GM19463 (cell line): ENCODE data around the gene DDTL.
"Not testable (repeated sequence)": the region's sequence is repeated elsewhere in the genome, so short reads cannot be mapped to it uniquely, and the experiment has no call there.

Experiments used
- ATAC-seq: cut with Tn5 transposase; IDR thresholded peaks from one replicate; pipeline ENCODE4 v1.9.1; 2021; ENCODE audit warnings: mild to moderate bottlenecking, moderate library complexity; ENCODE audit not compliant: unreplicated experiment

DDTL gene

GRCh38 chr22:23966568-23966967 is at the start of gene DDTL:
Gene DDTL (plus strand): TSS chr22:23966888. CDS start chr22:23966915, 27 bp downstream.
- ATAC-seq: peak; percentile 94

- ATAC-seq: not testable (repeated sequence)
Observed at GRCh38 chr22:23920267-23920611, 46.4 kb upstream of the DDTL start.

- not testable (repeated sequence) for ATAC-seq
Observed at GRCh38 chr22:23921586-23922201, 45.0 kb upstream of the DDTL start.

GRCh38 chr22:23922921-23923320 is 43.8 kb upstream of the DDTL start:
- no peak for ATAC-seq

GRCh38 chr22:23925020-23925606 is 41.6 kb upstream of the DDTL start:
- no peak for ATAC-seq

- ATAC-seq: no peak
Observed at GRCh38 chr22:23926561-23926960, 40.1 kb upstream of the DDTL start.

GRCh38 chr22:23938328-23939016 is 28.2 kb upstream of the DDTL start:
- ATAC-seq: no peak

- no peak for ATAC-seq
Observed at GRCh38 chr22:23939017-23939357, 27.7 kb upstream of the DDTL start.

GRCh38 chr22:23940166-23940565 is 26.5 kb upstream of the DDTL start:
- ATAC-seq: not testable (repeated sequence)

- not testable (repeated sequence) for ATAC-seq
Observed at GRCh38 chr22:23947391-23947790, 19.3 kb upstream of the DDTL start.

- ATAC-seq: not testable (repeated sequence)
Observed at GRCh38 chr22:23949764-23950163, 16.9 kb upstream of the DDTL start.

- ATAC-seq: not testable (repeated sequence)
Observed at GRCh38 chr22:23951383-23951782, 15.3 kb upstream of the DDTL start.

GRCh38 chr22:23952794-23953405 is 13.8 kb upstream of the DDTL start:
- not testable (repeated sequence) for ATAC-seq

GRCh38 chr22:23953485-23953884 is 13.2 kb upstream of the DDTL start:
- not testable (repeated sequence) for ATAC-seq

- not testable (repeated sequence) for ATAC-seq
Observed at GRCh38 chr22:23954193-23954990, 12.3 kb upstream of the DDTL start.

GRCh38 chr22:23954991-23955305 is 11.7 kb upstream of the DDTL start:
- not testable (repeated sequence) for ATAC-seq

GRCh38 chr22:23955886-23956285 is 10.8 kb upstream of the DDTL start:
- not testable (repeated sequence) for ATAC-seq

GRCh38 chr22:23956301-23956900 is 10.3 kb upstream of the DDTL start:
- ATAC-seq: not testable (repeated sequence)

GRCh38 chr22:23961084-23961771 is 5.5 kb upstream of the DDTL start, which contains the start of gene GSTT2B:
Gene GSTT2B (minus strand): TSS chr22:23961195. CDS start chr22:23961131, 64 bp downstream.
- ATAC-seq: not testable (repeated sequence)

- ATAC-seq: not testable (repeated sequence)
Observed at GRCh38 chr22:23966094-23966493, 594 bp upstream of the DDTL start.
